DOHH2 (cell line): ENCODE measurements around the gene FOXC2.

ENCODE experiments used
- CTCF ChIP-seq: fragments of 200-600 bp; sonication (generic); IDR thresholded peaks from one replicate; pipeline ENCODE4 v1.5.1; 2014; ENCODE audit warnings: antibody characterized with exemption, mild to moderate bottlenecking, low read depth, low read length; ENCODE audit not compliant: poor library complexity, severe bottlenecking
- EZH2phosphoT487 ChIP-seq: fragments of 200-600 bp; sonication (generic); IDR thresholded peaks from 2 replicates; pipeline ENCODE4 v1.6.1; 2017; ENCODE audit warnings: borderline replicate concordance, mild to moderate bottlenecking, antibody characterized with exemption, low read length, moderate library complexity, mixed read lengths

DNA sequence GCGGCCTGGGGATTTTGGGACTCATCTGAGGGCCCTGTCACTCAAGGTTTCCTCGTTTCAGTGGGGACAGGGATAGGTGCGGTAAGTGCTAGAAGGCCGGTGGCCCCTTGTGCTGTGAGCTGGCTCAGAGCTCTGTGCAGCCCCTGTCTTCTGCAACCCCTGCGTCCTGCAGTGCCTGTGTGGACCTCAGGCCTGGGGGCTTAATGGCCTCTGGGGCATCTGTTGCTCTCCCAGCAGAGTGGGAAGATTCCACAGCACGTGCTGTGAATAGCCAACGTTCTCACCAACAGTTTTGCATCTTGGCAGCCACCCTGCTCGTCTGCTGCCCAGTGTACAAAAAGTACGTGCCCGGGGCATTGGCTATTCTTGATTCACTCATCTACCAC lies 4.9 kb downstream of the FOXC2 start:
- TF ChIP-seq CTCF = no peak
- no peak for TF ChIP-seq EZH2phosphoT487
